ENCODE measurements around the gene CSH2. TPM values are rescaled to one million over a fixed set of nuclear protein-coding genes. Genes with fewer than 3 reads are reported as not detected.

Gene CSH2
- total and polyA plus RNA-seq, 2 of the 13 experiments (the other 11 are each of a cell fraction or from before 2014, with no cell fraction given): not detected

DNA sequence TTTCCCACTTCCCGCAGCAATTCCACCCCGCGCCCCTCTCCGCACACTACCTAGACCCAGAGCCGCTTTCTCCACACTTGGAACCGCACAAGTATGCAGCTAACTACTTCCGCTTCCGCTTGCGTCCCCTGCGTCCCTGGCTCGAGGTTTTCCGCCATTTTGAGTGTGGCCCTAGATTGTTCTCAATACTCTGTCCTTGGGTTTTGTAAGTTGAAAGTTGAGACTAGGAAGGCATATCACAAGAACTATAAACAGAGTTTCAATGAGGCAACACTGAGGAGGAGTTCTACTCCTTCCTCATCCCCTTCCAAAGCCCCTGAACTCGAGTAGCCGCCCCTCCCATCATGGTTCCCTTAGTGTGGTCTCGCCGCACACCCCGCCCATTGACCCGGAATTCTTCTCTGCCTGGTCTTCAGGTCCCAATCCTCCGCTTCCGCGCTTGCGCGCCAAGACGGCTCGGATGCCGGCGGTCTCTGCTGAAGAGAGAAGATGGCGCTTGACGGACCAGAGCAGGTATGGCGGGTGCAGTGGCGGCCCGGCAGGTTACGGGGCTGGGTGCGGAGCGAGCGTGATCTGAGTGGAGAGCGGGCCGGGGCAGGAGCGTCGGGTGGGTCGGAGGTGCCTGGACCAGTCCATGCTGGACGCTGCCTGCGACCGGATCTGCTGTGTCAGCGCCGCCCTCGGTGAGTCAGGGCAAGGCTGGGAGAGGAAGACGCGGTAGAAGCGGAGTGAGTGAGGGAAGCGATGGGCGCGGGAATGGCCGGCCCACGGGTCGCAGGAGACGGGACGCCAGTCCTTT lies 46.3 kb downstream of the CSH2 start, which contains the start of the genes FTSJ3 and PSMC5 (continued):
- TF ChIP-seq ZNF616 (CRISPR knock-in tag; IDR thresholded peaks at IDR 0.05; ENCODE audit: low read depth) (peak; percentile 37; the same call in 1 of the 2 replicates), POLR2AphosphoS5 (IDR thresholded peaks at IDR 0.05; ENCODE audit: low read depth, low read length) (peak; percentile 91), PCBP2 (optimal IDR thresholded peaks at IDR 0.05; ENCODE audit: low read depth, low read length, poor library complexity, severe bottlenecking) (no peak), HMGXB3 (CRISPR knock-in tag; IDR thresholded peaks at IDR 0.05; ENCODE audit: borderline replicate concordance) (peak; percentile 77), ZNF772 (CRISPR knock-in tag; IDR thresholded peaks at IDR 0.05) (peak; percentile 62; the same call in 1 of the 2 replicates), NFYB (CRISPR knock-in tag; IDR thresholded peaks at IDR 0.05) (peak; percentile 44; the same call in 1 of the 2 replicates), SP4 (CRISPR knock-in tag; IDR thresholded peaks at IDR 0.05) (peak; percentile 84), ZNF841 (CRISPR knock-in tag; IDR thresholded peaks at IDR 0.05; ENCODE audit: borderline replicate concordance) (0 out of 2 replicates have a peak, but pooled peaks have one; percentile 33), TOPORS (CRISPR knock-in tag; IDR thresholded peaks at IDR 0.05) (peak; percentile 80; the same call in 1 of the 2 replicates), CEBPB (IDR thresholded peaks at IDR 0.05; ENCODE audit: borderline replicate concordance, low read depth, low read length) (no peak), NPAS2 (CRISPR knock-in tag; IDR thresholded peaks at IDR 0.05; ENCODE audit: borderline replicate concordance) (no peak), KLF6 (CRISPR knock-in tag; IDR thresholded peaks at IDR 0.05) (peak; percentile 74), ZMYM4 (CRISPR knock-in tag; IDR thresholded peaks at IDR 0.05) (peak; percentile 68), SP1 (IDR thresholded peaks at IDR 0.05) (no peak), SP1 (CRISPR knock-in tag; IDR thresholded peaks at IDR 0.05) (peak; percentile 83), ZNF280D (CRISPR knock-in tag; IDR thresholded peaks at IDR 0.05) (peak; percentile 82; the same call in 1 of the 2 replicates), ZNF678 (CRISPR knock-in tag; IDR thresholded peaks at IDR 0.05) (peak; percentile 91; the same call in 1 of the 2 replicates), ZNF530 (CRISPR knock-in tag; IDR thresholded peaks at IDR 0.05; ENCODE audit: low read depth) (no peak), YY1 (IDR thresholded peaks at IDR 0.05; ENCODE audit: insufficient read depth, insufficient replicate concordance, low read depth, low read length) (peak; percentile 98), ZNF839 (CRISPR knock-in tag; IDR thresholded peaks at IDR 0.05; ENCODE audit: borderline replicate concordance) (no peak), NR2C2 (CRISPR knock-in tag; IDR thresholded peaks at IDR 0.05; ENCODE audit: borderline replicate concordance) (peak; percentile 100), TEAD3 (CRISPR knock-in tag; optimal IDR thresholded peaks at IDR 0.05; ENCODE audit: borderline replicate concordance) (peak; percentile 87)
